C4-2B (cell line): ENCODE results near the gene OR10T2.

Experiments used
- ZFX ChIP-seq: fragments of 450-650 bp; IDR thresholded peaks from 2 replicates; pipeline ENCODE4 v1.6.1; 2017
- TF ChIP-seq, protein P1 (sequence below): fragments of 450-650 bp; conservative IDR thresholded peaks from 2 replicates; pipeline ENCODE4 v1.5.1; 2017; ENCODE audit warnings: mild to moderate bottlenecking

- TF ChIP-seq, protein P1, sequence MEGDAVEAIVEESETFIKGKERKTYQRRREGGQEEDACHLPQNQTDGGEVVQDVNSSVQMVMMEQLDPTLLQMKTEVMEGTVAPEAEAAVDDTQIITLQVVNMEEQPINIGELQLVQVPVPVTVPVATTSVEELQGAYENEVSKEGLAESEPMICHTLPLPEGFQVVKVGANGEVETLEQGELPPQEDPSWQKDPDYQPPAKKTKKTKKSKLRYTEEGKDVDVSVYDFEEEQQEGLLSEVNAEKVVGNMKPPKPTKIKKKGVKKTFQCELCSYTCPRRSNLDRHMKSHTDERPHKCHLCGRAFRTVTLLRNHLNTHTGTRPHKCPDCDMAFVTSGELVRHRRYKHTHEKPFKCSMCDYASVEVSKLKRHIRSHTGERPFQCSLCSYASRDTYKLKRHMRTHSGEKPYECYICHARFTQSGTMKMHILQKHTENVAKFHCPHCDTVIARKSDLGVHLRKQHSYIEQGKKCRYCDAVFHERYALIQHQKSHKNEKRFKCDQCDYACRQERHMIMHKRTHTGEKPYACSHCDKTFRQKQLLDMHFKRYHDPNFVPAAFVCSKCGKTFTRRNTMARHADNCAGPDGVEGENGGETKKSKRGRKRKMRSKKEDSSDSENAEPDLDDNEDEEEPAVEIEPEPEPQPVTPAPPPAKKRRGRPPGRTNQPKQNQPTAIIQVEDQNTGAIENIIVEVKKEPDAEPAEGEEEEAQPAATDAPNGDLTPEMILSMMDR: no peak
- TF ChIP-seq ZFX: no peak
These were observed 41.8 kb downstream of the OR10T2 start for GRCh38 chr1:158357441-158357840.
